Activated CD4-positive, alpha-beta T cell treated with anti-CD3 and anti-CD28 coated beads for 4 hours (primary cell): ENCODE measurements around the gene MALAT1.
"Not testable (repeated sequence)": the region's sequence is repeated elsewhere in the genome, so short reads cannot be mapped to it uniquely, and the experiment has no call there.

Experiments
- DNase-seq, 2 donors: peaks; one replicate each; pipeline ENCODE4 v3.0.0-alpha.2; 2020

MALAT1 gene

DNA sequence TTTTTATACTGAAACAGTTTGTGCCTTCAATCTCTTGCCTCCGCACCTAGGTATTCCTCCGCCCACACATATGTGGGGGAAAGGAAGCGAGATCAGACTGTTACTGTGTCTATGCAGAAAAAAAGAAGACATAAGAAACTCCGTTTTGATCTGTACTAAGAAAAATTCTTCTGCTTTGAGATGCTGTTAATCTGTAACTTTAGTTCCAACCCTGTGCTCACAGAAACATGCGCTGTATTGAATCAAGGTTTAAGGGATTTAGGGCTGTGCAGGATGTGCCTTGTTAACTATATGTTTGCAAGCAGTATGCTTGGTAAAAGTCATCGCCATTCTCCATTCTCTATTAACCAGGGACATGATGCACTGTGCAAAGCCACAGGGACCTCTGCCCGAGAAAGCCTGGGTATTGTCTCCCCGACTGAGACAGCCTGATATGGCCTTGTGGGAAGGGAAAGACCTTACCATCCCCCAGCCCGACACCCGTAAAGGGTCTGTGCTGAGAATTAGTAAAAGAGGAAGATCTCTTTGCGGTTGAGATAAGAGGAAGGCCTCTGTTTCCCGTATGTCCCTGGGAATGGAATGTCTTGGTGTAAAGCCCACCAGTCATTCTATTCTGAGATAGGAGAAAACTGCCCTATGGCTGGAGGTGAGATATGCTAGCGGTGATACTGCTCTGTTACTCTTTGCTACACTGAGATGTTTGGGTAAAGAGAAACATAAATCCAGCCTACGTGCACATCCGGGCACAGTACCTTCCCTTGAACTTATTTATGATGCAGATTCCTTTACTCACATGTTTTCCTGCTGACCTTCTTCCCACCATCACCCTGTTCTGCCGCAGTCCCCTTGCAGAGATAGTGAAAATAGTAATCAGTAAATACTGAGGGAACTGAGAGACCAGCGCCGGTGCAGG is 24.1 kb downstream of the MALAT1 start:
- DNase-seq, result peak; percentile 55 to 58

DNA sequence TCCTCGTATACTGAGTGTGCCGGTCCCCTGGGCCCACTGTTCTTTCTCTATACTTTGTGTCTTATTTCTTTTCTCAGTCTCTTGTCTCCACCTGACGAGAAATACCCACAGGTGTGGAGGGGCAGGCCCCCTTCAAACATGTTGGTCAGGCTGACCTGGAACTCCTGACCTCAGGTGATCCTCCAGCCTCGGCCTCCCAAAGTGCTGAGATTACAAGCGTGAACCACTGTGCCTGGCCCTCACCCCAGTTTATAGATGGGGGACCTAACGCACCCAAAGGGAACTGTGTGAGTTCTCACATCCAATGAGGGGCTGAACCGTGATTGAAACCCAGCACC is 24.8 kb downstream of the MALAT1 start:
- not testable (repeated sequence) for DNase-seq

DNA sequence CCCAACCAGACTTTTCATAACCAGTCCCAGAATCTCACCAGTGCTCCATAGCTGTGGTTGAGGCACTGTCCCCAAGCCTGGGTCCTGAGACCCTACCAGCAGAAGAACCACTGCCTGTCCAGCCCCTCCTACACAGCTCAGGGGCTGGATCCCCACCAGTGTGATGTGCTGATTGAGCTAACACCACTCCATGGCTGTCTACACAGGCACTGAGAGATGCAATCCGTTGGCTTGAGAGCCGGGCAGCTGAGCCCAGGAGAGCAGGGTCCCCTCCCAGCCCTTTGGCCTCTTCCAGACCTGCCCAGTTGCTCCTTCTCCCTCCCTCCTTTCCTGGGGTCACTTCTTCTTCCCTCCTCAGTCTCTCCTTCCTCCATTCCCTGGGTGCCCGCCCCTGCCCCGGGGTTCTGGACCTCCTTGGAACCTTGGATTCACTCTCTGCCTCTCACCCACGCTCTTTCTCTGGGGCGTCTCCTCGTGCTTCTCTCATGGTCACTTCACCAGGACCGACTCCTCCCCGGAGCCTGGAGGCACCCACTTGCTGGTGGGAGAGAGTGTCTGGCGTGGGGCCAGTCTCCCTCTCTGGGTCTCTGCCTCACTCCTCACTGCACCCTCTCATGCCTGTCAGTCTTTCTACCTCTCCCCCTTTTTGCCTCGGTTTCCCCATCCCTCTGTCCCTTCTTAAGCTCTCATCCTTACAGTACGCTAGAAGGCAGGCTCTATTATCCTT is 25.3 kb downstream of the MALAT1 start:
- DNase-seq, result no peak

DNA sequence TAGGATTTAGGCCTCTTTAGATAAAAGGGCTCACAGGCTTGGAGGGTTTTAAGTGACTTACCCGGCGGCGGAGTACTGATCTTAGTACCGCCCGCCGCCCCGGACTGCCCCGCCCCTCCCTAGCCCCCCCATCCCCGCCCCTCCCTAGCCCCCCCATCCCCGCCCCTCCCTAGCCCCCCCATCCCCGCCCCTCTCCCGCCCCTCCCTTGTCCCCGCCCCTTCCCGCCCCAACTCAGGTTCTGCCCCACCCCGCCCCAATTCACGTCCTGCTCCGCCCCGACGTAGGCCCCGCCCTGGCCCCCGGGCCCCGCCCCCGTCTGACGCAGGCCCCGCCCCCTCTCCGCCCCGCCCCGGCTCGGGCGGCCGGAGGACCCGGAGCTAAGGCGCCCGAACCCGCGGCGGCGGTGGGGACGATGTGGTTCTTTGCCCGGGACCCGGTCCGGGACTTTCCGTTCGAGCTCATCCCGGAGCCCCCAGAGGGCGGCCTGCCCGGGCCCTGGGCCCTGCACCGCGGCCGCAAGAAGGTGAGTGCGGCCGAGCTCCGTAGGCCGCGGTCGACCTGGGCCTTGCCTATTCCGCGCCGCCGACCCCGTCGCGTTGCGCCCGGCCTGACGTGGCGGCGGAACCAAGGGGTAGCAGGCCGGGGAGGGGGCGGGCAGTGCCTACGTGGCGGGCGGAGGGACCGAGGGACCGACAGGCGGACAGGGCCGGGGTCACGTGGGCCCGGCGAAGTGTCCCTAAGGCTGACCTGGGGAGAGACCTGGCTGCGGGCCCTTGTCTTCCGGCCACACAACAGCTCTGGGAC is 26.1 kb downstream of the MALAT1 start, which contains the start of gene SCYL1:
SCYL1 (plus strand) TSS at position 343 of the 805 bp plus-strand sequence; CDS start at position 414, 71 bp downstream.
- peak; percentile 80 to 87 for DNase-seq

DNA sequence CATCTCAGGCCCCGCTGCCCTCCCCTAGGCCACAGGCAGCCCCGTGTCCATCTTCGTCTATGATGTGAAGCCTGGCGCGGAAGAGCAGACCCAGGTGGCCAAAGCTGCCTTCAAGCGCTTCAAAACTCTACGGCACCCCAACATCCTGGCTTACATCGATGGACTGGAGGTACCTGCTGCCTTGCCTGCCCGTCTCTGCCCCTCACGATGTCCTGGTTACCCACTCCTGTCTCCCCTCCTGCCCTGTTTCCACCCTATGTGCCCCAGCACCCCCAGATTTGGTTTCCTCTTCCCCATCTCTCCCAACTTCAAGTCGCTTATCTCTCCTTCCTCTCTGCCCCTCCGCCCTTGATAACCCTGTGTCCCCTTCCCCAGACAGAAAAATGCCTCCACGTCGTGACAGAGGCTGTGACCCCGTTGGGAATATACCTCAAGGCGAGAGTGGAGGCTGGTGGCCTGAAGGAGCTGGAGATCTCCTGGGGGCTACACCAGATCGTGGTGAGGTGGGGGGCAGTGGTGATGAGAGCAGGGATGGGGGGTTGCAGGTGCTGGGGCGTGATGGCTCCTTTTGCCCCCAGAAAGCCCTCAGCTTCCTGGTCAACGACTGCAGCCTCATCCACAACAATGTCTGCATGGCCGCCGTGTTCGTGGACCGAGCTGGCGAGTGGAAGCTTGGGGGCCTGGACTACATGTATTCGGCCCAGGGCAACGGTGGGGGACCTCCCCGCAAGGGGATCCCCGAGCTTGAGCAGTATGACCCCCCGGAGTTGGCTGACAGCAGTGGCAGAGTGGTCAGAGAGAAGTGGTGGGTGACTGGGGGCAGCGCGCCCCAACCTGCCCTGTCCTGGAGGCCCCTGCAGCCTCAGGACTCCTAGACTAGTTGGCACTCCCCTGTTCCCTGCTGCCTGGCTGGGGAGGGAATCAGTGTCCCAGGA is 27.0 kb downstream of the MALAT1 start:
- no peak for DNase-seq

DNA sequence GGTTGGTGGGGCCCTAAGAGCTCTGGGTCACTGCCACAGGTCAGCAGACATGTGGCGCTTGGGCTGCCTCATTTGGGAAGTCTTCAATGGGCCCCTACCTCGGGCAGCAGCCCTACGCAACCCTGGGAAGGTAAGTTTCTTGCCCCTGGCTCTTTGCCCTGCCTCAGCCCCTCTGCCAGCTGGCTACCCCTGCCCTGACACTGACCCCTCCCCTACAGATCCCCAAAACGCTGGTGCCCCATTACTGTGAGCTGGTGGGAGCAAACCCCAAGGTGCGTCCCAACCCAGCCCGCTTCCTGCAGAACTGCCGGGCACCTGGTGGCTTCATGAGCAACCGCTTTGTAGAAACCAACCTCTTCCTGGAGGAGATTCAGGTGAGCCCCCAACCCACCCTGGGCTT is 27.9 kb downstream of the MALAT1 start:
- DNase-seq, result no peak

DNA sequence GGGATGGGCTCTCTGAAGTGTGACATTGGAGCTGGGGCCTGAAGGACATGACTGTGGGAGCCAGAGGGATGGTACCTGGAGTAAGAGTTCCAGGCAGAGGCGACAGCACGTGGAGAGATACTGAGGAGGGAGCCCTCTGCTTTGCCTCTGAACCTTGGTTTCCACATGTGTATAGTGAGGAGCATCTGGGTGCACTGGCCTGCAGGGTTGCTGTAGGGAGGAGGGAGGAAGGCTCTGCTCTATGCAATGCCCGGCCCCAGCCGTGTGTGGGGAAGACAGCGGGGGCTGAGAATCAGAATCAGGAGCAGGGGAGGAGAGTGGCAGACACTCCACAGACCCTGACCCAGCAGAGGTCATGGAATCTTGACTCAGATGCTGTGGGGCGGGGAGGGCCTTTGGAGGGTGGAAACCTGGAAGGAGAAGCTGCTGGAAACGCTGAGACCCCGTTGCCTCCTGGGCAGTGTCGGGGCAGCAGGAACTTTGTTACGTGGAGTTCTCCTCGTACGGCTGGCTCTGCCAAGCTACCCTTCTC is 30.0 kb downstream of the MALAT1 start:
- DNase-seq, result no peak

DNA sequence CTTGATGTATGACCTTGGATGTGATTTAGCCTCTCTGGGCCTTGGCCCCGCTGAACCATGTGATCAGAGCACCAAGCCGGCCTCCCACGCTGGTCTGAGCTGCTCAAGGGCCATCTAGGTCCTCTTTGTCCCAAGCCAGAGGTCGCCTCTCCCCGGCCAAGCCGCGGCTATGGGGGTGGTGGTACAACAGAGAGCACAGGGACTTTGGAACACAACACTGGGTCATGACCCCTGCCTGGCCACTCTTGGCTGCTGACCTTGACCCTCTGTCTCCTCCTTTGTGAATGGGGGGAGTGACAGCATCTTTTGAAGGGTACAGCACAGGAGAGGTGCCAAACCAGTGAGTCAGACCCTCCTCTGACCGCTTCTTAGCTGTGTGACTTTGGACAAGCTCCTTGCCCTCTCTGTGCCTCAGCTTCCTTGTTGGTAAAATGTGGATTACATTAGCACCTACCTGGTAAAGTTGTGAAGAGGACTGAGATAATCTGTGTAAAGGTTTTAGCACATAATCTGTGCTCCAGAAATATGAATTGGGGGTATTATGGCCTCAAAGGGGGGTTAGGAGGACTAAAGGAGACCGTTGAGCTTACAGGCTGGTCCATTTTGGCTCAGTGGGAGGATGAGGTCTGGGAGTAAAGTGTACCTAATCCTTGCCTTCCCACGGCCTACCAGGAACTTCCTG is 30.8 kb downstream of the MALAT1 start:
- DNase-seq, result no peak

DNA sequence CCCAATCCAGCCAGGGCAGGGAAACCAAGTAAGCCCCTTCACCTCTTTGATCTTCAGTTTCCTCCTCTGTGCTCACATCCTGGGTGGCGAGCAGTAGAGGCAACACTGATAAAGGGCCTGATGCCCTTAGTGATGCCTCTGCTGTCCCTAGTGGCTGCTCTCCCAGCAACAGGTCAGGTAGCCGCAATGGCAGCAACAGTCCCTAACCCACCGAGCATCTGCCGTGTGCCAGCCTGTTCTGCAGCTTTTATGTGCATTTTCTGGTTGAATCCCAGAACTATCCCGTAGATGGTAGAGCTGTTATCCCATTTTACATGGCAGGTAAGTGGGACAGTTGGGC is 31.3 kb downstream of the MALAT1 start:
- DNase-seq, result no peak

DNA sequence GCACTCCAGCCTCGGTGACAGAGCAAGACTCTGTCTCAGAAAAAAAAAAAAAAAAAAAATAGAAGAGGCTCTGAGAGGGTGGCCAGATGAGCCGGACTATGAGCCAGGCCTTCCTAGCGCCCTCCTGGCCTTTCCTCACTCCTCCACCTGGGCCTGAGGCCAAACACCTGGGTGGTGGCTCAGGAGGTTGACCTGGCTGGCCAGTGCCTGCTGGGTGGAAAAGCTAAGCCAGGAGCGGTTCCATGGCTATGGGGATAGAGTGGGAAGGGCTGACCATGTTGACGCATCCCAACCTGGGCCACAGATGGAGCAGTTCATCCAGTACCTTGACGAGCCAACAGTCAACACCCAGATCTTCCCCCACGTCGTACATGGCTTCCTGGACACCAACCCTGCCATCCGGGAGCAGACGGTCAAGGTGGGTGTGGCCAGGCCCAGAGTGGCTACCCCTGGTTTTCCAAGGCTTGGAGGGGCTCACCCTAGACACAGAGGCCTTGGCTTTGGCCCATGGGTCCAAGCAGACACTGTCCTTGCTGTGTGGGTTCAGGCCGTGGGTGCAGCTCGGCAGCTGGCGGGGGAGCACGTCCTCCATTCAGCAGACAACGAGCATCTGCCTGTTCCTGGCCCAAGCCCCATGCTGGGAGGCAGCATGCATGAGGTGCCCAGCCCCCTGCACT is 33.7 kb downstream of the MALAT1 start:
- no peak for DNase-seq

DNA sequence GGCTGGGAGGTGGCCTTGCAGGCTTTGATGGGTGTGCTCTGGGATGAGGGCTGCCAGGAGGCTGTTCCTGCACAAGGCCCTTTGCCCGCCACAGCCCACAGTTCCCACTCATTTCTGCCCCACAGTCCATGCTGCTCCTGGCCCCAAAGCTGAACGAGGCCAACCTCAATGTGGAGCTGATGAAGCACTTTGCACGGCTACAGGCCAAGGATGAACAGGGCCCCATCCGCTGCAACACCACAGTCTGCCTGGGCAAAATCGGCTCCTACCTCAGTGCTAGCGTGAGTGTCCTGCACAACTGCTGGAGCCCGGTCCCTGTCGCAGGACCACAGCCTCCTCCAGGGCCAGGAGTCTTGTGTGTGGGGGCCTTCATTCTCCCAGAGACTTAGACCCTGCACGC is 36.3 kb downstream of the MALAT1 start:
- no peak for DNase-seq

DNA sequence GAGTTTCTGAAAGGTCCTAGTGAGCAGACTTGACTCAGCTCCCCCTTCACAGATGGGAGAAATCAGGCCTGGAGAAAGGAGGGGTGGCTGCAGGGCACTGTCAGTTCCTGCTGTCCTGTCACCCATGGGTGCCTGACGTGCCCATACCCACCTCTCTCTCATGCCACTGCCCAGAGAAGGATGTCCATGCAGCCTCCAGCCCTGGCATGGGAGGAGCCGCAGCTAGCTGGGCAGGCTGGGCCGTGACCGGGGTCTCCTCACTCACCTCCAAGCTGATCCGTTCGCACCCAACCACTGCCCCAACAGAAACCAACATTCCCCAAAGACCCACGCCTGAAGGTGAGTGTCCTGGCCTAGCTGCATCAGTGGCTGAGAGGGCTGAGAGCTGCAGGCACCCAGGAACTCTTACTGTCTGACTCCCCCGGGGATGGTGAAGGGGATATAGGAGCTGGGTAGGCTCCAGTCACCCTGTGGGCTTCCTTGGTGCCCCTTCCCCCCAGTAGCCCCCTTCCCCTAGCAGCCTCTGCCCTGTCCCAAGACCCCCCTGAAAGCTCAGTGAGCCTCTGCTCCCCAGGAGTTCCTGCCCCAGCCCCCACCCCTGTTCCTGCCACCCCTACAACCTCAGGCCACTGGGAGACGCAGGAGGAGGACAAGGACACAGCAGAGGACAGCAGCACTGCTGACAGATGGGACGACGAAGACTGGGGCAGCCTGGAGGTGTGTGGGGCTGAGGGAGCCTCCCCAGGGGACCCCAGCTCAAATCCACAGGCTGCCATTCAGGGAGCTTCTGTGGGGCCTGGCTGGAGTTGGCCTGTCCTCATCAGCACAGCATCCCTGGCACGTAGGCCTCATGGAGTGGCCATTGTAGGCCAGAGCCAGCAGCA is 37.8 kb downstream of the MALAT1 start:
- DNase-seq, result no peak

DNA sequence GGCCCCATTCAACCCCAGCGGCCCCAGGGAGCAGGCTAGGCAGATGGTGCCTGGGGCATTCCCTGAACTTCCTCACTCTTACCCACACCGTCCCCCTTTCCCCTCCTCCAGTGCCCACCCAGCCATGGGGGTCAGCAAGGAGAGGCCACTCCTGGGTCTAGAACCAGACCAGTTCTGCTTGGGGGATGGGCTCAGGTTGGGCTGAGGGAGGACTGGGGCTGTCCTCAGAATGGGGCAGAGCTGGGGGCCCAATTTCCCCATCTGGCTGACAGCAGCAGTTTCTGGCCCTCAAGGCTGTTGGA is 38.4 kb downstream of the MALAT1 start:
- DNase-seq, result no peak

DNA sequence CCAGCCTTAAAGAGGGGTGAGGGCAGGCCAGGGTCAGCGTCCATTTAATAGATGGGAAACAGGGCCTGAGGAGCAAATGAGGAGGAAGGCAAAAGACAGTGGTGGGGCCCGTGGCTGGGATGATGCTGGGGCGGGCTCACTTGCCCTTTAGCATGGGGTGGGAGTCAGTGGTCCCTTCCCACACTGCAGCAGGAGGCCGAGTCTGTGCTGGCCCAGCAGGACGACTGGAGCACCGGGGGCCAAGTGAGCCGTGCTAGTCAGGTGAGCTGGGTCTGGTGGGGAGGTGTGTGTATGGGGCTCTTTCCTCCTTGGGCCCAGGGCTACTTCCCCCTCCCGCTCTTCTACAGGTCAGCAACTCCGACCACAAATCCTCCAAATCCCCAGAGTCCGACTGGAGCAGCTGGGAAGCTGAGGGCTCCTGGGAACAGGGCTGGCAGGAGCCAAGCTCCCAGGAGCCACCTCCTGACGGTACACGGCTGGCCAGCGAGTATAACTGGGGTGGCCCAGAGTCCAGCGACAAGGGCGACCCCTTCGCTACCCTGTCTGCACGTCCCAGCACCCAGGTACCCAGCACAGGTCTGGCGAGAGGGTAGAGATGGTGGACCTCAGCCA is 38.9 kb downstream of the MALAT1 start:
- DNase-seq, result no peak

DNA sequence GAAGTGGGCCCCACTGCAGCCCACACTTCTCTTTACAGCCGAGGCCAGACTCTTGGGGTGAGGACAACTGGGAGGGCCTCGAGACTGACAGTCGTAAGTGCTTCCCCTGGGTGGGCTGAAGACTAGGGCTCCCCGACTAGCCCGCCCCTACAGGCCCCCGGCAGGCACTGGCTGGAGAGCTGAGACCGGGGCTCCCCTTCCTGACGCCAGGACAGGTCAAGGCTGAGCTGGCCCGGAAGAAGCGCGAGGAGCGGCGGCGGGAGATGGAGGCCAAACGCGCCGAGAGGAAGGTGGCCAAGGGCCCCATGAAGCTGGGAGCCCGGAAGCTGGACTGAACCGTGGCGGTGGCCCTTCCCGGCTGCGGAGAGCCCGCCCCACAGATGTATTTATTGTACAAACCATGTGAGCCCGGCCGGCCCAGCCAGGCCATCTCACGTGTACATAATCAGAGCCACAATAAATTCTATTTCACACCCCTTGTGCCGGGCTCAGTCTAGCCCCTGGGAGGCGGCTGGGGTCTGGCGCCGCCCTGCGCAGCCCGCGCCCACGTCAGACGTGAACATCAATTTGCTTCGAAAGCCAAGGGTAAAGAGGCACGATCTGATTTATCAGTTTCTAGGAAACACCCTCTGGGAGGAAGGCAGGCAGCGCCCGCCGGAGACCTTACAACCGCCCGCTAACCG is 39.5 kb downstream of the MALAT1 start:
- no peak for DNase-seq

DNA sequence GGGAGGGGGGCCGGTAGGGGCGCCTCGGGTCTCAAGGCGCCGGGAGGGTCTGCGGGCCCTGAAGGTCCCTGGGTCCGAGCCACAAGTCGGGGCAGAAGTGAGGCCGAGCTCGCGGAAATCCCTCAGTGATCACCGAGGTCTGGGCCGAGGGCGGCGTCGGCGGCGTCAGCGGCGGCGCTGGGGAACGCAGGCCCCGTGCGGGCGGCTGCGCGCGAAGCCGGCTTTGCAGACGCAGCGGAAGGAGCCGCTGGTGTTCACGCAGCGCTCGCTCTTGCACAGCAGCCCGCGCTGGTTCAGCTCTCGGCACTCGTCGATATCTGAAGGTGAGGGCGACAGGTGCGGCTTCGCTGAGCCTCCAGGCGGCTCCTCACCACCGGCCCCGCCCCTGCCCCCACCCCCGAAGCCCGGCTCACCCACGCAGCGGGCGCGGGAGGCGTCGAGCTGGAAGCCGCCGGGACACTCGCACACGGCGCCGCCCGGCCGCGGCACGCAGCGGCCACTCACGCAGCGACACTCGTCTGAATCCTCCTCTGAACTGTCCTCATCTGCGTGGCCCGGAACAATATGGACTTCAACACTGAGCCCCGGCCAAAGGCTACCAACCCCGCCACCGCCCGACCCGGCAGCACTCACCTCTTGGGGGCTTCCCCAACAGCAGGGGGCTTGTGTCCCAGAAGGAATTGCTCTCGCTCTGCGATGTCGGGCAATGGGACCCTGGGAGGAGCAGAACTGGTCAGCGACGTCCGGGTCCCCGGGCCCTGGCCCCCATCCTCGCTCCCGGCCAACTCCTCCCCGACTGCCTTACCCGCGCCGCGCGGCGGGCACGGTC is 40.3 kb downstream of the MALAT1 start:
- no peak for DNase-seq

DNA sequence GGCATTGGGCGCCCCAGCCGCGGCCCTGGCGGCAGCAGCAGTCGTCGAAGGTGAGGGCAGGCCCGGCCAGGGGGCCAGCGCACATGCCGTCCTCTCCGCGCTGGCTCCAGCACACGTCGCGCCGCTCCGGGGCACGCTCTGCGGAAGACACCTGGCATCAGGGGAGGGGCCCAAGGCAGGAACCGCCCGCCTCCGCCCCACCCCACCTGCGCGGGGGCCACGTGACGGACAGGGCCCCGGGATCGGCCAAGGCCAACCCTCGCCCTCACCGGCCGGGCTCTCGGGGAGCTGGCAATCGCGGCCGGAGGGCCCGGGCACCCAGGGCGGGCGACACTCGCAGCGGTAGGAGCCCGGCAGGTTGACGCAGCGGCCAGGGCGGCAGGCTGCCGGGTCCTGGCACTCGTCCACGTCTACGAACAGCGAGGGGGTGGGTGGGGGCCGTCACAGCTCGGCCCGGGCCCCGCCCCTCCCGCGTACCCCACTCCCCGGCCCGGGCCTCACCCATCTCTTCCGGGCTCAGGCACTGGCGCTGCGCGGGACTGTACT is 41.0 kb downstream of the MALAT1 start:
- DNase-seq, result peak; percentile 32 to 44
